Caco-2 (cell line): ENCODE measurements around the gene SH3YL1. TPM values are rescaled to one million over a fixed set of nuclear protein-coding genes. Genes with fewer than 3 reads are reported as not detected.

Experiments used
- BruUV-seq: library from RNA; stranded (reverse); fragments of 400-500 nt; replicated peaks from 2 replicates; lab custom pipeline; 2021; lab: Mats Ljungman, UMichigan
- CTCF ChIA-PET: fragments of 300-600 bp; sonication (Branson Sonifier 250); formaldehyde crosslinking; loops from one replicate; lab custom pipeline; 2022; ENCODE audit warnings: antibody characterized with exemption; lab: Charles Lee
- POLR2A ChIA-PET: fragments of 300-600 bp; sonication (Branson Sonifier 250); formaldehyde crosslinking; loops from one replicate; lab custom pipeline; 2022; ENCODE audit warnings: antibody characterized with exemption; lab: Charles Lee
- DNase-seq, 2 experiments: peaks; one replicate each; pipeline versions ENCODE4 v3.0.0 to v3.0.0-alpha.2; 2020 to 2022
- H3K27me3 ChIP-seq: replicated peaks from 2 replicates; pipeline ENCODE4 v1.6.0; 2011; ENCODE audit warnings: low read length; ENCODE audit not compliant: control insufficient read depth, insufficient read depth
- H3K36me3 ChIP-seq: 2 replicates; pipeline ENCODE4 v1.5.1; 2011; ENCODE audit warnings: low read length; ENCODE audit not compliant: control insufficient read depth, insufficient read depth
- H3K4me1 ChIP-seq: fragments of 250-450 bp; sonication (Bioruptor Pico); 2 replicates; pipeline ENCODE4 v1.5.1; 2020; ENCODE audit warnings: mild to moderate bottlenecking
- H3K4me3 ChIP-seq: 2 replicates; pipeline ENCODE4 v1.5.1; 2011; ENCODE audit warnings: low read depth, mild to moderate bottlenecking, control low read depth, low read length
- H3K9me3 ChIP-seq: fragments of 250-450 bp; sonication (Bioruptor Pico); 2 replicates; pipeline ENCODE4 v1.5.1; 2020; ENCODE audit warnings: mild to moderate bottlenecking, moderate library complexity
- H3K27ac Mint-ChIP-seq: one replicate; pipeline ENCODE4 v1.8.0; 2022; ENCODE audit warnings: mixed read lengths; ENCODE audit not compliant: unreplicated experiment
- H3K27me3 Mint-ChIP-seq: one replicate; pipeline ENCODE4 v1.8.0; 2022; ENCODE audit warnings: mixed read lengths; ENCODE audit not compliant: insufficient read depth, unreplicated experiment
- H3K36me3 Mint-ChIP-seq: one replicate; pipeline ENCODE4 v1.8.0; 2022; ENCODE audit warnings: mild to moderate bottlenecking, mixed read lengths; ENCODE audit not compliant: insufficient read depth, unreplicated experiment
- H3K4me1 Mint-ChIP-seq: one replicate; pipeline ENCODE4 v1.8.0; 2022; ENCODE audit warnings: low read depth, mixed read lengths; ENCODE audit not compliant: unreplicated experiment
- H3K4me3 Mint-ChIP-seq: one replicate; pipeline ENCODE4 v1.8.0; 2022; ENCODE audit warnings: mild to moderate bottlenecking, moderate library complexity, mixed read lengths; ENCODE audit not compliant: unreplicated experiment
- H3K9me3 Mint-ChIP-seq: one replicate; pipeline ENCODE4 v1.8.0; 2022; ENCODE audit warnings: mixed read lengths; ENCODE audit not compliant: unreplicated experiment
- CTCF ChIP-seq, 2 experiments: fragments of 200-600 bp in 1 of 2; IDR thresholded peaks; 1 replicate in 1 of 2; 2 replicates in 1 of 2; pipeline versions ENCODE4 v1.5.1 to v1.8.0; 2011 to 2022; ENCODE audit warnings: antibody characterized with exemption in 1 of 2, control low read depth in 1 of 2, inconsistent platforms in 1 of 2, low read depth in 1 of 2, low read length in 1 of 2, mild to moderate bottlenecking in 1 of 2, moderate library complexity in 1 of 2; ENCODE audit not compliant: insufficient read depth in 1 of 2, severe bottlenecking in 1 of 2, unreplicated experiment in 1 of 2
- intact Hi-C: fragments of 100-400 bp; cut with micrococcal nuclease; formaldehyde crosslinking; loops from one replicate; pipeline ENCODE4 v1.10.0; 2022; ENCODE audit not compliant: unreplicated experiment
- total RNA-seq: library from RNA; stranded (reverse); gene quantifications from 2 replicates; pipeline ENCODE4 v1.2.3, GENCODE V29; 2022

SH3YL1 gene
- total RNA-seq, 1 experiment from 2014 or later, result 76.0 TPM

- ChIA-PET POLR2A (no interaction called here), CTCF (interaction anchor here (1.2 kb wide), 1 partner anchor 23 kb away, joined by 3 read pairs; no protein-coding TSS in a partner anchor)
- Mint-ChIP-seq H3K27ac (no peak overlapping the region), H3K36me3 (peaks cover 22% of the 10 kb centered on the region), H3K9me3 (no peaks in the 10 kb centered on the region), H3K27me3 (no peaks in the 10 kb centered on the region), H3K4me1 (no peaks in the 10 kb centered on the region), H3K4me3 (no peak overlapping the region)
- H3K9me3 ChIP-seq, result no peaks in the 10 kb centered on the region
- no peak for TF ChIP-seq CTCF (IDR thresholded peaks at IDR 0.05; ENCODE audit: insufficient read depth in 1 of 2, low read depth in 1 of 2, low read length in 1 of 2, severe bottlenecking in 1 of 2, unreplicated experiment in 1 of 2)
- no peaks in the 10 kb centered on the region for H3K4me1 ChIP-seq
- intact Hi-C loops, result no loop called here
- no TSS peak for BruUV-seq
- no peak overlapping the region for H3K4me3 ChIP-seq
- no peaks in the 10 kb centered on the region for H3K27me3 ChIP-seq
- no peak for DNase-seq
- peaks cover 6% of the 10 kb centered on the region for H3K36me3 ChIP-seq
Measured at GRCh38 chr2:249538-250042, 14.2 kb downstream of the SH3YL1 start.

DNA sequence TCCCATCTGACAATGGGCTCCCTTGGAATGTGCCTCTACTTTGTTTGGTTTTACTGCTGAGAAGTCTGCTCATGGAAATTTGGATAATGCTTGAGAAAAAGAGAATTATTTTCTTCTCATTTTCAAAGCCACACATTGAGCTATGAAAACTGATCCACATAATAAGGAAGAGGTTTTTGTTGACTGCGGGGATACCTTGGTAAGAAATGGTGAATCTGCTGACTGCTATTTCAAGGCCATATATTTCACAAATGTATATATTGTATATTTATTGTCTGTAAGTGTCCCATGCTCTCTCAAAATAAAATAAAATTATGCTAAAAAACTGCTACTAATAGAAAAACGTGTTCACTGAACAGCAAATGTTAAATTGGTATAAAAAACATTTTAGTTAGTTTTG, 15.1 kb downstream of the SH3YL1 start:
- no peaks in the 10 kb centered on the region for H3K9me3 ChIP-seq
- no peak overlapping the region for H3K4me3 Mint-ChIP-seq
- H3K36me3 Mint-ChIP-seq, result peaks cover 28% of the 10 kb centered on the region
- no peaks in the 10 kb centered on the region for H3K27me3 ChIP-seq
- DNase-seq, result no peak
- peaks cover 6% of the 10 kb centered on the region for H3K36me3 ChIP-seq
- intact Hi-C loops, result no loop called here
- no TSS peak for BruUV-seq
- ChIA-PET CTCF (interaction anchor here (1.2 kb wide), 1 partner anchor 24 kb away, joined by 3 read pairs; no protein-coding TSS in a partner anchor), POLR2A (no interaction called here)
- no peak for TF ChIP-seq CTCF (IDR thresholded peaks at IDR 0.05; ENCODE audit: insufficient read depth in 1 of 2, low read depth in 1 of 2, low read length in 1 of 2, severe bottlenecking in 1 of 2, unreplicated experiment in 1 of 2)
- H3K9me3 Mint-ChIP-seq, result no peaks in the 10 kb centered on the region
- H3K27ac Mint-ChIP-seq, result no peak overlapping the region
- H3K4me1 Mint-ChIP-seq, result no peaks in the 10 kb centered on the region
- no peak overlapping the region for H3K4me3 ChIP-seq
- no peaks in the 10 kb centered on the region for H3K27me3 Mint-ChIP-seq
- H3K4me1 ChIP-seq, result no peaks in the 10 kb centered on the region

- ChIA-PET POLR2A (no interaction called here), CTCF (interaction anchor here (0.6 to 1.2 kb wide), 10 partner anchors 11 to 1502 kb away, joined by 3 to 10 read pairs (median 3); no protein-coding TSS in a partner anchor)
- Mint-ChIP-seq H3K9me3 (no peaks in the 10 kb centered on the region), H3K27me3 (no peaks in the 10 kb centered on the region), H3K4me1 (no peaks in the 10 kb centered on the region), H3K4me3 (no peak overlapping the region), H3K27ac (no peak overlapping the region), H3K36me3 (peaks cover 32% of the 10 kb centered on the region)
- peaks cover 6% of the 10 kb centered on the region for H3K36me3 ChIP-seq
- no peaks in the 10 kb centered on the region for H3K9me3 ChIP-seq
- no peaks in the 10 kb centered on the region for H3K4me1 ChIP-seq
- intact Hi-C loops, result loop anchor here (1.0 kb wide), 3 partner anchors 17 to 391 kb away; no protein-coding TSS in a partner anchor
- peak; percentile 61 to 69 for TF ChIP-seq CTCF (IDR thresholded peaks at IDR 0.05; ENCODE audit: insufficient read depth in 1 of 2, low read depth in 1 of 2, low read length in 1 of 2, severe bottlenecking in 1 of 2, unreplicated experiment in 1 of 2)
- no peaks in the 10 kb centered on the region for H3K27me3 ChIP-seq
- peak in 1 of 2 experiments; percentile 70 for DNase-seq
- BruUV-seq, result no TSS peak
- H3K4me3 ChIP-seq, result no peak overlapping the region
Measured at GRCh38 chr2:246489-247144, 17.2 kb downstream of the SH3YL1 start.
